H1 (cell line): ENCODE measurements around the gene DOK6. TPM values are rescaled to one million over a fixed set of nuclear protein-coding genes. Genes with fewer than 3 reads are reported as not detected.

Experiments used
- polyA plus RNA-seq, 7 experiments: library from polyadenylated mRNA; depleted of rRNA in 3 of 7; stranded (reverse) in 5 of 7; unstranded in 2 of 7; fragments of >200 nt in 5 of 7; fragments of 200-250 nt in 2 of 7; gene quantifications; 1 replicate in 5 of 7; 2 replicates in 1 of 7; 4 replicates in 1 of 7; pipeline versions ENCODE4 v1.2.1 to v1.2.3, GENCODE V29; 2011 to 2013; ENCODE audit warnings: missing spikeins in 2 of 7, mixed read lengths in 2 of 7
- total RNA-seq: library from RNA; stranded (reverse); fragmentation: NEBNext Ultra II Directional; extraction: Animal tissue kit (Norgen Biotek cat#: 25700); gene quantifications from 2 replicates; pipeline ENCODE4 v1.2.1, GENCODE V29; 2021
- TF ChIP-seq, protein P1 (sequence below), 3 experiments: IDR thresholded peaks; 1 replicate in 2 of 3; 2 replicates in 1 of 3; pipeline versions ENCODE4 v1.5.1 to v1.6.1; 2011; ENCODE audit warnings: low read length in 3 of 3, mild to moderate bottlenecking in 3 of 3, inconsistent platforms in 2 of 3, low read depth in 1 of 3, moderate library complexity in 1 of 3; ENCODE audit not compliant: insufficient read depth in 1 of 3; ENCODE audit errors: control extremely low read depth in 1 of 3

The DOK6 gene
- total and polyA plus RNA-seq, 2 of the 8 experiments (the other 6 are each of a cell fraction or from before 2014, with no cell fraction given) = 0.33 to 0.50 TPM

DNA sequence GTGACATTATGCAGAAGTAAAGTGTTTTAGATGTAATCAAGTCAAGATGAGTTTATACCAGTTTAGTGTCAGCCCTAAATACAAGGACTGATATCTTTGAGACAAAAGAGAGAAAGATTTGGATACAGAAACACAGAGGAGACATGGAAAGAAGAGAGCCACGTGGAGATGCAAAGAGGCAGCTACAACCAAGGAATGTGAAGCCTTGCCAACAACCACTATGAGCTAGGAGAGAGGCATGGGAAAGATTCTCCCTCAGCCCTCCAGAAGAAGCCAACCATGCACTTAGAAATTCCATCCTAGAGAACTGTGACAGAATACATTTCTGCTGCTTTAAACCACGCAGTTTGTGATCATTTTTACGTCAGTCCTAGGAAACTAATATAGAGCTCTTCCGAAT lies 217.2 kb downstream of the DOK6 start (continued):
- TF ChIP-seq, protein P1, sequence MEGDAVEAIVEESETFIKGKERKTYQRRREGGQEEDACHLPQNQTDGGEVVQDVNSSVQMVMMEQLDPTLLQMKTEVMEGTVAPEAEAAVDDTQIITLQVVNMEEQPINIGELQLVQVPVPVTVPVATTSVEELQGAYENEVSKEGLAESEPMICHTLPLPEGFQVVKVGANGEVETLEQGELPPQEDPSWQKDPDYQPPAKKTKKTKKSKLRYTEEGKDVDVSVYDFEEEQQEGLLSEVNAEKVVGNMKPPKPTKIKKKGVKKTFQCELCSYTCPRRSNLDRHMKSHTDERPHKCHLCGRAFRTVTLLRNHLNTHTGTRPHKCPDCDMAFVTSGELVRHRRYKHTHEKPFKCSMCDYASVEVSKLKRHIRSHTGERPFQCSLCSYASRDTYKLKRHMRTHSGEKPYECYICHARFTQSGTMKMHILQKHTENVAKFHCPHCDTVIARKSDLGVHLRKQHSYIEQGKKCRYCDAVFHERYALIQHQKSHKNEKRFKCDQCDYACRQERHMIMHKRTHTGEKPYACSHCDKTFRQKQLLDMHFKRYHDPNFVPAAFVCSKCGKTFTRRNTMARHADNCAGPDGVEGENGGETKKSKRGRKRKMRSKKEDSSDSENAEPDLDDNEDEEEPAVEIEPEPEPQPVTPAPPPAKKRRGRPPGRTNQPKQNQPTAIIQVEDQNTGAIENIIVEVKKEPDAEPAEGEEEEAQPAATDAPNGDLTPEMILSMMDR (IDR thresholded peaks at IDR 0.05; ENCODE audit: control extremely low read depth in 1 of 3, insufficient read depth in 1 of 3, low read depth in 1 of 3, low read length in 3 of 3) = no peak
